GM19023 (cell line): ENCODE results near the gene SLC38A7.
A peak's percentile ranks its signal among the peaks of the same experiment; 100 is the strongest.
"Not testable (repeated sequence)": the region's sequence is repeated elsewhere in the genome, so short reads cannot be mapped to it uniquely, and the experiment has no call there.

Source experiments
- ATAC-seq: cut with Tn5 transposase; IDR thresholded peaks from one replicate; pipeline ENCODE4 v1.9.1; 2021; ENCODE audit warnings: mild to moderate bottlenecking, moderate library complexity; ENCODE audit not compliant: unreplicated experiment

The SLC38A7 gene

DNA sequence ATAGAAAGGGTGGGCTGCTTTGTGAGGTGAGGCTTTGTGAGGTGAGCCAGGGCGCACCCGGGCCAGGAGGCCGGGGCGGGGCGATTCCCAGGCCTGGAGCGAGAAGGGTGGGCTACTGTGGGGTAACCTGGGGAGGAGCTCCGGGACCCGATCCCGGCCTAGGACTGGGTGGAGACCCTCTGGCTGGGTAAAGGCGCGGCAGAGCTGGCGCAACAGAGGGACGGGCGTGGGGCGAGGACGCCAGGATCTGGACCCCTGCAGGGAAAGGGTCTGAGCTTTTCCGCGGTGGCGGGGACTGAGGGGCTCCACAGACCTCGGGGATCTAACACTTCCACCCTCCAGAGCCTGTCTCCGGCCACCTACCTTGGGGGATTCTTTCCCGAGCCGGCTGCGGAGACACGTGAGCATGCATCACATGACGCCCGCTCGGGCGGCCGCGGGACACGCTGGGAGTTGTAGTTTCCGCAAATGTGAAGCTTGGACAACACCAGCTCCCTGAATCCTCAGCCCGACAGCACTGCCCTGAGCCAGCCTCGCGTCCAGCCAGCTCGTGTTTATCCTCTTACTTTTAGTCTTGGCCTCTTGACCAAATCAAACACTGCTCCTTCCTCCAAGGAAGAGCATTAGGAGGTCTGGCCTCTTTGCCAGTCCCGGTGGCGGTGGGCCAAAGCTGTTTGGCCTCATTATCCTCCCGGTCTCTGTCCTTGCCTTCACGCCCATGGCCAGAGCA lies at the start of gene SLC38A7:
TSS of gene SLC38A7 (minus strand) at position 417 of the 730 bp plus-strand sequence. CDS start 4,644 bp downstream, outside the sequence.
- ATAC-seq = peak; percentile 98

DNA sequence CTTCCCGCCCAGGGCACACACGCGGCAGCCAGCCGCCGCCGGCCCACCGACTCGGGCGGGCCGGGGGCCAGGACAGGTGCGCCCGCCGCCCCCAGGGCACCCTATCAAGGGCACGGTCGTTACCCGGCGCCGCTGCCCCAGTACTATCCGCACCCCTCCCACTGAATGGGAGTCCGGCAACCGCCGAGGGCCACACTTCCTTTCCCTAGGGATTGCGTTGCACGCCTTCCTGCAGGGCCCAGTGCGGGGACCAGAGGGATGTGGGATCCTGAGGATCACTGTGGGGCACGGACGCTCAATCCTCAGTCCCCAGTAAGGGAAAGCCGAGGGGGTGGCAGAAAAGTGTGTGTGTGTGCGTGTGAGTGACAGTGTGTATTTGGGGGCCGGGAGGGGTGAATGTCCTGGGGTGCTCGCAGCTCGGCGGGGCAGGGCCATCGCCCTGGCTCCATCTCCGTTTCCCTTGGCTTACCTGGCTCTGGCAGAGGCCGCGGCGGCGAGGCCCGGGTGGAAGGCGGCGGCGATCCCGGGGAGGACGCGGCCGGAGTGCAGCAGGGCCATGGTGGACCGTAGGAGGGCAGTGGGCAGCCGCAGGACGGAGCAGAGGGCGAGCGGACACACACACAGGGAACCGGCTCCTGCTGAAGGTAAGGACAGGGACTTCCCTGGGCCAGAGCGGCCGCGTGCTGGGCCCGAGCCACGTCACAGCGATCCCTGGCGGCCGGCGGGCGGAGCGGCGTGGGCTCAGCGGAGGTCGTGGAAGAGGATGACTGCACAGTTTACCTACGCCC lies 49.3 kb upstream of the SLC38A7 start, which contains the start of gene GOT2:
TSS of gene GOT2 (minus strand) at position 646 of the 788 bp plus-strand sequence. CDS start at position 558, 88 bp downstream.
- ATAC-seq = peak; percentile 96

- no peak for ATAC-seq
Observed at GRCh38 chr16:58733248-58733670, 48.7 kb upstream of the SLC38A7 start.

GRCh38 chr16:58732545-58733247 lies 48.1 kb upstream of the SLC38A7 start:
- ATAC-seq = no peak

DNA sequence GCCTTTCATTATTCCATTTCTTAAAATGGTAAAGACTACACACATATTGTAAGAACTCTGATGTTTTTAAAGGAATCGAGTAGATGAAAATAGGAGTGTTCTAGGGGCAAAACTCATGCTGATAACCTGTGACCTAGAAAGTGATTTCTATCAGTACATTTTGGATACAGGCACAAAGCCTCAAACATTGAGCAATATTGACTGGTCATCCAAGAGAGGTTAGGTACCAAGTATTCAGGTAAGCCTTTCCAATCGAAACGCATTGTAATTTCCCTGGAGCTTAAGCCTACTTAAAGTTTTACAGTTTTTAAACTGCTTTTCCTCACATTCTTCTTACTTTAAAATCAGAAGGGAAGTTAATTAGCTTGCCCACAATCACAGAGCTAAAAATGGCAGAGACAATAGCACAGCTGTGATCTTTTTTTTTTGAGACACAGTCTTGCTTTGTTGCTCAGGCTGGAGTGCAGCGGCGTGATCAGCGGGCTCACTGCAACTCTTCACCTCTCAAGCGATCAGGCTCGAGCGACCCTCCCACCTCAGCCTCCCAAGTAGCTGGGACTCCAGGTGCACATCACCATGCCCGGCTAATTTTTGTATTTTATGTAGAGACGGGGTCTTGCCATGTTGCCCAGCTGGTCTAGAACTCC lies 46.3 kb upstream of the SLC38A7 start:
- ATAC-seq = no peak

- ATAC-seq = no peak
Observed at GRCh38 chr16:58727796-58728568, 43.4 kb upstream of the SLC38A7 start.

- ATAC-seq = no peak
Observed at GRCh38 chr16:58727028-58727781, 42.6 kb upstream of the SLC38A7 start.

- no peak for ATAC-seq
Observed at GRCh38 chr16:58723109-58723508, 38.5 kb upstream of the SLC38A7 start.

- no peak for ATAC-seq
Observed at GRCh38 chr16:58717994-58718393, 33.4 kb upstream of the SLC38A7 start.

GRCh38 chr16:58716468-58716867 lies 31.9 kb upstream of the SLC38A7 start:
- ATAC-seq = no peak

- no peak for ATAC-seq
Observed at GRCh38 chr16:58713742-58714141, 29.2 kb upstream of the SLC38A7 start.

- ATAC-seq = no peak
Observed at GRCh38 chr16:58709333-58709732, 24.8 kb upstream of the SLC38A7 start.

- ATAC-seq = no peak
Observed at GRCh38 chr16:58699151-58699550, 14.6 kb upstream of the SLC38A7 start.

DNA sequence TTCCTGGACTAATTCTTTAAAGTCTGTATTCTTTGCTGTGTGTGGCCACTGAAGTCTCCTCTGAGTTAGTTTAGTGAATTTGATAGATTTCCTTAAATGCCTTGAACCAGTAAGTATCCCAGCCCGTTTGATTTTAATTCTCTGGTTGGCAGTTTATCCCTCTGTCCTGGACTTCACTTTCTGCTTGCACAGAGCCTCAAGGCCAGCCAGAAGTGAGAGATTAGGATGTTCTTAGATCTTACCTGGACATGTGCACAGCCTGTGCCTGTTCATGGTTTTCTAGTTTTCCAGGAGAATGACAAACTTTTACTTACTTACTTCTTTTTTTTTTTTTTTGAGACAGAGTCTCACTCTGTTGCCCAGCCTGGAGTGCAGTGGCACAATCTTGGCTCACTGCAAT lies 10.8 kb upstream of the SLC38A7 start:
- ATAC-seq = no peak

DNA sequence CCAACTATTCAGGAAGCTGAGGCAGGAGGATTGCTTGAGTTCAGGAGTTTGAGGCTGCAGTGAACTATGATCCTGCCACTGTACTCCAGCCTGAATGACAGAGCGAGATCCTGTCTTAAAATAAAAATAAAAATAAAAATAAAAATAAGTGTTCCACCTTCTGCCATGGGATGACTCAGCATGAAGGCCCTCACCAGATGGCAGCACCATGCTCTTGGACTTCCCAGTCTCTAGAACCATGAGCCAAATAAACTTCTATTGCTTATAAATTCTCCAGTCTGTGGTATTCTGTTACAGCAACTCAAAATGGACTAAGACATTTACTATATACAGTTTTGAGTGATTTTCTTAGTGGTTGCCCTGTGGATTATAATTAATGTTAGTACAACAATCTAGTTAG lies 7.9 kb upstream of the SLC38A7 start:
- no peak for ATAC-seq

DNA sequence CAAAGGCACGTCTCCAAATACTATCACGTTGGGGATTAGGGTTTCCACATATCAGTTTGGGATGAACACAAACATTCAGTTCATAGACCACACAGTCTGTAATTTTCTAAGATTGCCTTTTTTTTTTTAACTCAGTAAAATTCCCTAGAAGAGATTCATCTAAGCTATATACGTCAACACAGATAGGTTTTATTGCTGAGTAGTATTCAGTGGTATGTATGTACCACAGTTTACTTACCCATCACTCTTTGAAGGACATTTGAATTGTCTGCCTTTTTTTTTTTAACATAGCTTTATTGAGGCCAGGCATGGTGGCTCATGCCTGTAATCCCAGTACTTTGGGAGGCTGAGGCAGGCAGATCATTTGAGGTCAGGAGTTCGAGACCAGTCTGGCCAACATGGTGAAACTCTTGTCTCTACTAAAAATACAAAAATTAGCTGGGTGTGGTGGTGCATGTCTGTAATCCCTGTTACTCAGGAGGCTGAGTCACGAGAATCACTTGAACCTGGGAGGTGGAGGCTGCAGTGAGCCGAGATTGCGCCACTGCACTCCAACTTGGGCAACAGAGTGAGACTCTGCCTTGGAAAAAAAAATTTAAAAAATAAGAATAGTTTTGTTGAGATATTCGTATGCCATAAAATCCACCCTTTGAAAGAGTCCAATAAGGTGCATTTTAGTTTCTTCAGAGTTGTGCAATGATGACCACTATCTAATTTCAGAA lies 2.6 kb upstream of the SLC38A7 start:
- ATAC-seq = not testable (repeated sequence)

GRCh38 chr16:58685084-58685449 lies 497 bp upstream of the SLC38A7 start:
- ATAC-seq = no peak

- ATAC-seq = peak; percentile 9
Observed at GRCh38 chr16:58684001-58684353, 593 bp downstream of the SLC38A7 start.

GRCh38 chr16:58679763-58680162 lies 4.8 kb downstream of the SLC38A7 start:
- ATAC-seq = no peak
